T-helper 1 cell treated with Interleukin-12 subunit alpha and Interleukin-12 subunit beta and Interleukin-4 antibody, amounts not matched to agents 30 ng/mL and 1 ng/mL, for 36 hours (primary cell): ENCODE data around the gene OSBPL6. TPM values are rescaled to one million over a fixed set of nuclear protein-coding genes. Genes with fewer than 3 reads are reported as not detected.

Source experiments
- intact Hi-C: fragments of 100-400 bp; cut with micrococcal nuclease; formaldehyde crosslinking; loops from one replicate; pipeline ENCODE4 v1.15.1; 2024
- total RNA-seq: library from RNA; stranded (reverse); gene quantifications from 2 replicates; pipeline ENCODE4 v1.2.3, GENCODE V29; 2022

OSBPL6 gene
- total RNA-seq, 1 donor from 2014 or later: 1.7 TPM

- intact Hi-C loops: loop anchor here (10.0 kb wide), 1 partner anchor 327 kb away; no protein-coding TSS in a partner anchor
These were observed 3.5 kb downstream of the OSBPL6 start for GRCh38 chr2:178197791-178198190.

GRCh38 chr2:178198441-178198840, 4.1 kb downstream of the OSBPL6 start:
- intact Hi-C loops: loop anchor here (10.0 kb wide), 1 partner anchor 326 kb away; no protein-coding TSS in a partner anchor

GRCh38 chr2:178199334-178199733, 5.0 kb downstream of the OSBPL6 start:
- intact Hi-C loops: loop anchor here (10.0 kb wide), 1 partner anchor 325 kb away; no protein-coding TSS in a partner anchor

- intact Hi-C loops: no loop called here
These were observed 6.0 kb downstream of the OSBPL6 start for GRCh38 chr2:178200331-178200730.

- intact Hi-C loops: no loop called here
These were observed 8.6 kb downstream of the OSBPL6 start for GRCh38 chr2:178202927-178203326.

- intact Hi-C loops: no loop called here
These were observed 10.7 kb downstream of the OSBPL6 start for GRCh38 chr2:178204977-178205376.

- intact Hi-C loops: no loop called here
These were observed 11.7 kb downstream of the OSBPL6 start for GRCh38 chr2:178205853-178206521.

- intact Hi-C loops: no loop called here
These were observed 14.0 kb downstream of the OSBPL6 start for GRCh38 chr2:178208336-178208735.

- intact Hi-C loops: no loop called here
These were observed 14.5 kb downstream of the OSBPL6 start for GRCh38 chr2:178208817-178209216.

- intact Hi-C loops: no loop called here
These were observed 17.1 kb downstream of the OSBPL6 start for GRCh38 chr2:178211460-178211859.

- intact Hi-C loops: no loop called here
These were observed 17.6 kb downstream of the OSBPL6 start for GRCh38 chr2:178211943-178212342.

GRCh38 chr2:178213991-178214390, 19.7 kb downstream of the OSBPL6 start:
- intact Hi-C loops: no loop called here

GRCh38 chr2:178219247-178219646, 24.9 kb downstream of the OSBPL6 start:
- intact Hi-C loops: no loop called here

- intact Hi-C loops: no loop called here
These were observed 26.5 kb downstream of the OSBPL6 start for GRCh38 chr2:178220814-178221213.

- intact Hi-C loops: no loop called here
These were observed 27.2 kb downstream of the OSBPL6 start for GRCh38 chr2:178221556-178221955.

GRCh38 chr2:178223806-178224205, 29.5 kb downstream of the OSBPL6 start:
- intact Hi-C loops: no loop called here

GRCh38 chr2:178225006-178225805, 30.9 kb downstream of the OSBPL6 start:
- intact Hi-C loops: no loop called here

GRCh38 chr2:178227187-178227586, 32.9 kb downstream of the OSBPL6 start:
- intact Hi-C loops: no loop called here

- intact Hi-C loops: no loop called here
These were observed 35.6 kb downstream of the OSBPL6 start for GRCh38 chr2:178229927-178230326.

- intact Hi-C loops: no loop called here
These were observed 36.1 kb downstream of the OSBPL6 start for GRCh38 chr2:178230396-178230795.

GRCh38 chr2:178233428-178233827, 39.1 kb downstream of the OSBPL6 start:
- intact Hi-C loops: no loop called here

- intact Hi-C loops: no loop called here
These were observed 40.3 kb downstream of the OSBPL6 start for GRCh38 chr2:178234648-178235047.
